Frontal cortex (tissue), 4 donors: ENCODE measurements around the gene HERC2. TPM values are rescaled to one million over a fixed set of nuclear protein-coding genes. Genes with fewer than 3 reads are reported as not detected.
"Not testable (repeated sequence)": the region's sequence is repeated elsewhere in the genome, so short reads cannot be mapped to it uniquely, and the experiment has no call there.

Source experiments
- DNase-seq, 2 donors: peaks; one replicate each; pipeline ENCODE4 v3.0.0; 2012; ENCODE audit warnings: low spot score in 2 of 2
- FAIRE-seq: peaks from 2 replicates; lab custom pipeline; 2012; peaks lifted over from hg19 to GRCh38; lab: Jason Lieb, UNC
- total RNA-seq: library from RNA; depleted of rRNA; stranded (reverse); fragments of >200 nt; gene quantifications from one replicate; pipeline ENCODE4 v1.2.3, GENCODE V29; 2014
- donor health status: control.
- donor health status: control.
- donor health status: control.

HERC2 gene
- total RNA-seq, 1 donor from 2014 or later: 65.2 TPM

- no peak for DNase-seq
- no peak for FAIRE-seq
Observed at GRCh38 chr15:28281876-28282275, 40.1 kb downstream of the HERC2 start.

GRCh38 chr15:28274635-28275034 is 47.3 kb downstream of the HERC2 start:
- DNase-seq (no peak), FAIRE-seq (no peak)

- FAIRE-seq (no peak), DNase-seq (no peak)
Observed at GRCh38 chr15:28273873-28274610, 47.9 kb downstream of the HERC2 start.

- no peak for FAIRE-seq
- no peak for DNase-seq
Observed at GRCh38 chr15:28273468-28273867, 48.5 kb downstream of the HERC2 start.

- FAIRE-seq (no peak), DNase-seq (no peak)
Observed at GRCh38 chr15:28272587-28272986, 49.4 kb downstream of the HERC2 start.

GRCh38 chr15:28271697-28272260 is 50.2 kb downstream of the HERC2 start:
- no peak for FAIRE-seq
- no peak for DNase-seq

- DNase-seq: no peak
- FAIRE-seq: no peak
Observed at GRCh38 chr15:28269097-28269496, 52.9 kb downstream of the HERC2 start.

- DNase-seq: no peak
- FAIRE-seq: no peak
Observed at GRCh38 chr15:28267727-28268126, 54.3 kb downstream of the HERC2 start.

- FAIRE-seq (no peak), DNase-seq (no peak)
Observed at GRCh38 chr15:28265334-28266019, 56.5 kb downstream of the HERC2 start.

- FAIRE-seq: no peak
Observed at GRCh38 chr15:28264166-28264565, 57.8 kb downstream of the HERC2 start.

GRCh38 chr15:28262438-28262837 is 59.5 kb downstream of the HERC2 start:
- FAIRE-seq: no peak
- no peak for DNase-seq

More at GRCh38 chr15:28264166-28264565, 57.8 kb downstream of the HERC2 start:
- no peak for DNase-seq

- DNase-seq: peak in 1 of 2 donors; percentile 28
- no peak for FAIRE-seq
Observed at GRCh38 chr15:28260722-28261121, 61.3 kb downstream of the HERC2 start.

- FAIRE-seq: no peak
- DNase-seq: no peak
Observed at GRCh38 chr15:28260317-28260716, 61.7 kb downstream of the HERC2 start.

GRCh38 chr15:28255965-28256364 is 66.0 kb downstream of the HERC2 start:
- DNase-seq (no peak), FAIRE-seq (no peak)

GRCh38 chr15:28252831-28253230 is 69.1 kb downstream of the HERC2 start:
- no peak for FAIRE-seq

GRCh38 chr15:28246605-28247004 is 75.4 kb downstream of the HERC2 start:
- FAIRE-seq: no peak
- DNase-seq: no peak

More at GRCh38 chr15:28252831-28253230, 69.1 kb downstream of the HERC2 start:
- DNase-seq: no peak

GRCh38 chr15:28243901-28244300 is 78.1 kb downstream of the HERC2 start:
- FAIRE-seq (no peak), DNase-seq (no peak)

- no peak for DNase-seq
- no peak for FAIRE-seq
Observed at GRCh38 chr15:28243399-28243798, 78.6 kb downstream of the HERC2 start.

GRCh38 chr15:28238296-28238695 is 83.7 kb downstream of the HERC2 start:
- not testable (repeated sequence) for DNase-seq, FAIRE-seq

GRCh38 chr15:28231743-28232142 is 90.2 kb downstream of the HERC2 start:
- DNase-seq, FAIRE-seq: not testable (repeated sequence)

GRCh38 chr15:28231336-28231735 is 90.6 kb downstream of the HERC2 start:
- DNase-seq, FAIRE-seq: not testable (repeated sequence)
